HG03175 (cell line): ENCODE measurements around the gene MYO1D.
A peak's percentile ranks its signal among the peaks of the same experiment; 100 is the strongest.

Source experiments
- ATAC-seq: cut with Tn5 transposase; IDR thresholded peaks from one replicate; pipeline ENCODE4 v1.9.1; 2021; ENCODE audit warnings: mild to moderate bottlenecking, moderate library complexity; ENCODE audit not compliant: unreplicated experiment

The MYO1D gene

DNA sequence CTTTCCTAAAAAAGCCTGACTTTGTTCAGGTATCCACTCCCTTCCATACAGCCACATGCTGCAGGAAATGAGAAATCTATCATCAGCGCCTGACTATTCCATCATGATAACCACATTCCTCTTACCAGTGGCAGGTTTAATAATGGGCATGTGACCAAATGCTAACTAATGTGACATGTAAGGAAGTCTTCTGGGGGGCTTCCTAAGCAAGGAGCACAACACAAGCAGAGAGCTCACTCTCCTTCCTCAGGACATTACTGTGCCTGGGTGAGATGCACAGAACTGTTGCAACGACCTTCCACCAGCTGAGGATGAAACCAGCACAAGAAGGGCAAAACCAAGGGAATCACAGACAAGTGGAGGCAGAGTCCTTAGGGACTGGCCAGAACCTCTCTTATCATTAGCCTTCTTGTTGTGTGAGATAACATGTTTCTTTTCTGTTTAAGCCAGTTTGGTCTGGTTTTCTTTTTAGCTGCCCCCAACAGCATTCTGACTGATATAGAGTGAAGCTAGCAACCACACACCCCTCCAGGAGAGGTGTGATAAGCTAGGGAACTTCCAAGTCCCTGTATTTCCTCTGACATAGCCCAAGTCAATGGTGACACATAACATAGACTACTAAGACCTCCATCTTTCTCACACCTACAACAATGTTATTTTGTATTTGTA is 16.9 kb downstream of the MYO1D start:
- ATAC-seq, result no peak

DNA sequence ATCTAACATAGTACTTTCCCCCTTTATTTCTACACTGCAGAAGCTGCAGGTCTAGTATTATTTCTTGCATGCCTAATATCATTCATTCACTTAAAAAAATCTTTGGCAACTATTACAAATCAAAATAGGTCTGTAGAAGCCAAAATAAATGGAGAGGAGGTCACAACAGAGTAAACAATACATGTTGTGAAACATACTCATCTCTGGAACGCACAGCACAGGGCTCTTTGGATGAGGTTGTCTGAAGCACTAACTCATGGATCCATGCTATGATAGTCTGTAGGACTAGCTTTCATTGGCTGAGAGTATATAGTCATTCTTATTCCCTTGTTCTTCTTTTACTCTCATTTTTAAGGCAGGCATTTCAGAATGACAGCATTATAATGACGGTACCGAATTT is 21.3 kb downstream of the MYO1D start:
- no peak for ATAC-seq

DNA sequence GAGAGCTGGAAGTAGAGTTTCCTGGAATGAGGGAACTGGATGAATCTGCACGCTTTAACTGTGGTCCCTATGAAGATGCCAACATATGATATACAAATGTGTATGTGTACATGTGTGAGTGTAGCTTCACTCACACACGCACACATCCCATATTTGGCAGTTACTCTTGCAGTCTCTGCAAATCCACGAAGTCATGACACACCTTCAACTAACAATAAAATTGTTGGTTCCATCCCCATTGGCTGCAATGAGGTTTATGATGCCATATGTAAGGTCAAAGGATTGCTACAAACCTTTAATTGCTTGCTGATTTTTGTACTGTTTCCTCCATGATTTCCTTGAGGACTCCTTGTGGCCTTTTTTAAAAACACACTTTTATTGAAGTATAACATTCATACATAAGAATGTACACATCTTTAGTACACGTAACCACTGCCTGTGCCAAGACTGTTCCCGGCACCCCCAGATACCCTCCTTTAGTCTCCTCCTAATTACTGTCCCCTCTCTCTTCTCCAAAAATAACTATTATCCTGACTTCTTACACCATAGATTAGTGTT is 22.0 kb downstream of the MYO1D start:
- ATAC-seq, result no peak

DNA sequence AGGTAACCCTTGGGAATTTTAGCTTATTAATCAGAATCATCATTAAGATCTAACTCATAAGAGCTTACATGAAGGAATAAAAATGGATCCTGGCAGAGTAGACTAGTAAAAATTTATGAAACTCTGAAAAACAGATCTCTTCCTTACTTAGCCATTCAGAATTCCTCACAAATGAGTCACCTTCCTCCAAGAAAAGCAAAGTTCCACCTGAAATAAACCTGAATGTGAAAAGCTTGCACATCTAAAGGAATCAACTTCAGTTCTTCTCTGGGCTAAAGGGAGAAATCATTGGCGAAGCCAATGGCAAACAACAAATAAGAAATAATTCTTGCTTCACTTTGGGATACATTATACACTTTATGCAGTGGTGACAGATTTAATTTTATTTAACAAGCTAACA is 22.7 kb downstream of the MYO1D start:
- ATAC-seq, result no peak

DNA sequence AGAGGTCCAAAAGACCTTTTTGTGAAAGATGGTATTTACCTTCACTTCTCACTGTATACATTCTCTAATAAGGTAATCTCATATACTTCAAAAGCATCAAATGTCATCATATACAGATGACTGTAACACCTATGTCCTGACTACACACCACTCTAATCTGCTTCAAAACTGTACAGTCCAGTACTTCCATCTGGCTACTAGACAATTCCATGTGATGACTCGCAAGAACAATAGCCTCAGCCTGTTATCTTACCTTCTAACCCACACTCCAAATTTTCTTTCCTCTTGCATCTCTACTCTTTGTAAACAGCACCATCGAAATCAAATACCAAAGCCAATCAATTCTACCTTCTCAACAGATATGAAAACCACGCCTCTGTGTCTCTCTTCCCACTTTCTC is 24.1 kb downstream of the MYO1D start:
- no peak for ATAC-seq

DNA sequence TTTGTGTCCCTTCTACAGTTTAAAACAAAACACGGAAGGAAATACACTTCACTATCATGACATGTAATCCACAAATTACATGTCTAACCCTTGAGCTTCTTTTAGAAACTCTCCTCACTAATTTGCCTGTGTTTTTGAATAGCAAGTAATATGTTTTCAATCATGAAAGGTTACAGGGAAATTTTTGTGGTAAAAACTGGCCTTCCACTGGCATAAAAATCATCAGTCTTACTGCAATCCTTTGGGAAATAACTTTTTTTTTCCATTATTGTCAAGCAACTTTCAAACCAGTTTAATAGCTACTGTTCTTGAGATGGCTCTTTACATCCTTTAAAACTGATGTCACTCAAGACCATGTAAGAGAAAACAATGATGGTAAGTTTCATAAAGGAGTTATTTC is 27.0 kb downstream of the MYO1D start:
- no peak for ATAC-seq

DNA sequence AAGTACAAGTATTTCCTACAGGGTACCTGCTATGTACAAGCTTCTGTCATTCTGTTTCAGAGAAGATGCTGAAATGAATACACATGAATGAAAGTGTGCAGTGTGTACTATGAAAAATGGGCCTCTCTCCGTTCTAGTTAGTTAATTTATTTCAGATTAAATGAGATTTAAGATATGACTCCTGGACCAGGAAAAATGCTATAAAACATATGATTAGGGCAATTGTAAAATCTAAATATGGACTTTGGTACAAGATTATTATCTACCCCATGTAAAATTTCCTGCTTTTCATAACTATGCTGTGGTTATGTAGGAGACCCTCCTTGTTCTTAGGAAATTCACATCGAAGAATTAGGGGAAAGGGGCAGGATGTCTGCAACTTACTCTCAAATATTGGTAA is 28.9 kb downstream of the MYO1D start:
- ATAC-seq, result no peak

DNA sequence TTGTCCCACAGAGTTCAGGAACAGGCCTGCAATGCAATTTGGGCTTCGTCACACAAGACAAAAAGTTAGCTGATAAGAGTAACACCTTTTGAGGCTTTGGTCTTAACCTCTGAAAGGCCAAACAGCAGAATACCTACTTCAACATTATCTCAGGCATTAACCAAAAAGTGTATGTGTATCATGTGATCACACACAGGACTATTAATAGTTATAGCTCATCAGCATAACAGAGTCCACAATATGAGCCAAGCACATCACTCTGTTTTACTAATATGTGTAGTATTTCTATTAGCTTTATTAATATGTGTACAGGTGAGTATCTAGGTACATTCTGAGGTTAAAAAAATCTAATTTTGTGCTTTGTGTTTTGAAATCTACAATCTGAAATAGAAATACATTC is 30.8 kb downstream of the MYO1D start:
- ATAC-seq, result no peak

DNA sequence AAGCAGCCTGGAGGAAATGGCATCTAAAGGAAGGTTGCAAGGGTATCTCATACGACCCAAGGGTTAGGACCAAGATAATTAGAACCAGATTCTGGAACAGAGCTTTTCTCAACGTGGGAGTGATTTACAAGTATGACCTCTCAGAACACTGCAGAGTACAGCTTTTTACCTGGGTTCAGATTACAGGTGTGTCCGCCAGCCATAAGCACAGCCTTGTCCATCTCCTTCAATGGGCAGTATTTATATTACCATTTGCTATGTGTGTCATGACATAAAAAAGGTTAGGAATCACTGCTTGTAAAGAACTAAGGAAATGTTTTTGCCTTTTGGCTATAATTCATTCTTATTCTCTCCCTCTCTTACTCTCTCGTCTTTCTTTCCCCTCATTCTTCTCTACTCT is 36.7 kb downstream of the MYO1D start:
- ATAC-seq, result no peak

DNA sequence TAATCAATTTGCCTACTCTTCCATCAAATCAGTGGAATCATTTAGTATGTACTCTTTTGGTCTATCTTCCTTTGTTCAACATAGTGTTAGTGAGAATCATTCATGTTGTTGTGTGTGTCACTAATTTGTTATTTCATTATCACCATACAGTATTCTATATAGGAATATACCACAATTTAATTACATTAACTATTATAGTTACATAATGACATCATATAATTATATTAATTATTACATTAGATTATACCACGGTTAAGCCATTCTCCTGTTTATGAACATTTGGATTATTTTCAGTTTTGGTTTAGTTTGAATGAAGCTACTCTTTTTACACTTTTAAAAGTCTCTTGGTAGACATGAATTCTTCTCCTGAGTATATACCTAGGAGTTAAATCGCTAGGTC is 40.4 kb downstream of the MYO1D start:
- no peak for ATAC-seq

DNA sequence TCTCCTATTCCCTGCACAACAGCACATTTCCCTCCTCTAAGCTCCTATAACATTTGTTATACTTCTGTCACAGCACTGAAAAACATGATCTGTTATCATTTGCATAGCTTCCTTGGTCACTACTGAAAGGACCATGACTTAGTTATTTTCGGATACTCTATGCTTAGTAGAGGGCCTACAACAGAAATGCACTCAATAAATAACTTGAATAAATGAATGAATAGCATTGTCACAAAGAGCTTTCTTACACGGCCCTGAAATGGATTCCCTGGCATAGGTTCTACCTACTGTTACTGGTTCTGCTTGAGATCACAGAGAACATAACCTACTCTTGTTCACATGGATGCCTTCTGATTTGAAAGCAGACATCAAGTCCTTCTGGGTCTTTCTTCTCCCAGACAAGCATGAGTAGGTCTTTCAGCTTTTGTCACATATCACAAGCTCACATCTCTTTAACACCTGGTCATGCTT is 41.6 kb downstream of the MYO1D start:
- ATAC-seq, result peak; percentile 64

DNA sequence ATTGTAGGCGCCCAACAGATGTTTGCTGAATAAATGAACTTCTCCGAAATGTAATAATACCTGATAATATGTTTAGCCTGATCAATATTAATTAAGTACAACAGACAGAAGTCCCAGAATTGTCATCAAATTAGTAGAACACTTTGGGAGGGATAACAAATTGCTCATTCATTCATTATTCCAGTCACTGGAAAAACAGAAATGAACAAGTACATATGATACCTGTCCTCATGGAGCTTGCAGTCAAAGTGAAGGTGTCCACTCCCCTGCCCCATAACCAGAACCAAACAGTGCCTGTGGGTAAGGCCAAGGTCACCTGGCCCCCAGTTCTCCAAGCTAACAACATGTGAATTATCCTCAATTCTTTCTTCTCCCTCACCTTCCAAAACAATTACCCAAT is 42.8 kb downstream of the MYO1D start:
- ATAC-seq, result no peak

DNA sequence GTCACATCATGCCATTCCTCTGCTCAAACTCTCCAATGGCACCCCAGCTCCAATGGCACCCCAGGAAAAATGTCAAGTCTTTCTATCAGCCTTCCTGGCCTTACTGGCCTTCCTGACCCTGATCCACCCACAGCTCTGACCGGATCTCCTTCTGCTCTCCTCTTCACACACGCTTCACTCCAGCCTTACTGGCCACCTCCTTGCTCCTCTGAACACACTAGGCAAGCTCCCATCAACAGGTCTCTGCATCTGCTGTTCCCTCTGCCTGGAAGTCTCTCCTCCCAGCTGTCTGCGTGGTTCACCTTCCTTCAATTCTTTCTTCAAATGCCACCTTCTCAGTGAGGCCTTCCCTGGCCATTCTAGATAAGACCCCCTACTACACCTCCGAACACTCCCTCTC is 43.4 kb downstream of the MYO1D start:
- ATAC-seq, result no peak

DNA sequence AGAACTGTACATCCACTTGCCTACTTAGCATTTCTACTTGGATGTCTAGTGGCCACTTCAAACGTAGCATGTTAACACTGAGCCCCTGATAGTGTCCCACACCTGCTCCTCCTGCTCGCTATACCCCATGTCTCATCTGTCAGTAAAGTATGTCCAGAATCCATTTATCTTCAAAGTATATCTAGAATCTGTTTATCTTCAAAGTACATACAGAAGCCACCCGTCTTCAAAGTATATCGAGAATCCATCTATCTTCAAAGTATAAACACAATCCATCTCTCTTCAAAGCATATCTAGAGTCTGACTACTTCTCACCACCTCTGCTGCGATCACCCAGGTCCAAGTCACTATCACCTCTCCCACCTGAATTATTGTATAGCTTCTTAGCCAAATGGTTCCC is 43.8 kb downstream of the MYO1D start:
- no peak for ATAC-seq

DNA sequence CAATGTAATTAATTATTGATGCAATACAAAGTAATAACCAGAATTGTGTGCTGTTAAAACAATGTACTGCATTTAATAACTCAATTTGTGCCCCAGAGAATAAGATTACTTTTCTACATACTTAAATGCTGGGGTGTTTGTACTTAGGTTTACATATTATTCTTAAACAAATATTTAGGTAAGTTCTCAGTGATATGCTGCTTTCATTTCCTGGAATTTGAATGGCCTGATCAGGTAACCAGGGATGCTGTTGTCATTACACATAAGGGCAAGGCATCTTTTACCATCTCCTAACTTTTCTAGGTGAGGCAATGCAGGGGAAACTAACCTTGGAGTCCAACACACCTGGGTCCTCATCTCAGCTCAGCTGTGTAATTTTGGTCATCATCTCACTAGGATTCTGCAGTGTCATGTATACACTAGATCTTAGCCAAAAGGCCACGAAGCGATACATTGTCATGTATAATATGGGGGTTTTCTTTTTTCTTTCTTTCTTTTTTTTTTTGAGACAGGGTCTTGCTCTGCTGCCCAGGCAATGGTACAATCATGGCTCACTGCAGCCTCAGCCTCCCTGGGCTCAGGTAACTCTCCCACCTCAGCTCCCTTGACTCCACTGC is 45.2 kb downstream of the MYO1D start:
- no peak for ATAC-seq

DNA sequence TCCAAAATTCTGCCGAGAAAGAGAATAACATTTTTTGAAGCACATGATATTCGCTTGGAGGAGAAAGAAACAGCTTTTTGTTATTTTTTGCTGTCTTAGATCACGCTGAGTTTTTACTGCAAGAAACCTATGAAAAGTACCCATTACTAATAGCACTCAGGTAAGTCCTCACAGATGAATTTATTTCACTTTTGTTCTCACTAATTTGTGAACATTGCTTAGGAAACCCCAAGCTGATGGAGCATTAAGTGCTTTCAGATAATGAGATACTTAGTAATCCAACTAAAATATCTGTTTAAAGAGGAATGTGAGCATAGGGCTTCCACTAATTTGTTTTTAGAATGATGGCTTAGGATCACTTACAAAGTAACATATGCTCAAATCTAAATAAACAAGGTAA is 45.7 kb downstream of the MYO1D start:
- ATAC-seq, result no peak

DNA sequence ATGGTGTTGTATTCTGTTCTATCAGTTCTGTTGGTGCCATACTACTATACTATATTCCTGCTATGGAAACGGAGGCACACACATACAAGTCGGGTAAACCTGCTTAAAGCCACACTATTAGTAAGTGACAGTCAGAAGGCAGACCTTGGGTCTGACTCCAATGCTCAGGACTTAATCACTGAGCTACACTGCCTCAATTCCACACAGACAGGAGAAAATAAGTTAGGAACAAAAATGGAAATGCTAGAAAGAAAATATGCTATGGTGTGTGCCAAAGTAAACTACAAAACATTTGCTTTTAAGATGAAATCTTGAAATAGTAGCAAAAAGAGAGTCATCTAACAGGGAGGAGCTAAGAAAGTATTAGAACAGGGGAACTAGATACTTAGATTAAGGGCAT is 48.1 kb downstream of the MYO1D start:
- peak; percentile 3 for ATAC-seq

DNA sequence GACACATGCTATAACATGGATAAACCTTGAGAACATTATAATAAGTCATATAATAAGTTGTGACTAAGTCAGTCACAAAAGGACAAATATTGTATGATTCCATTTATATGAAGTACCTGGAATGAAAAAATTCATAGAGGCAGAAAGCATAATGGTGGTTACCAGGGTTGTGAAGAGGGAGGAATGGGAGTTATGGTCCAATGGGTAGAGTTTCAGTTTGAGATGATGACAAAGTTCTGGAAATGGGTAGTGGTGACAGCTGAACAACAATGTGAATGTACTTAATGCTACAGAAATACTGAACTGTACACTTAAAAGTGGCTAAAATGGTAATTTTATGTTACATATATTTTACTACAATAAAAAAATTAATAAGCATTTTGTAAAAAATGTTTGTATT is 49.7 kb downstream of the MYO1D start:
- no peak for ATAC-seq

DNA sequence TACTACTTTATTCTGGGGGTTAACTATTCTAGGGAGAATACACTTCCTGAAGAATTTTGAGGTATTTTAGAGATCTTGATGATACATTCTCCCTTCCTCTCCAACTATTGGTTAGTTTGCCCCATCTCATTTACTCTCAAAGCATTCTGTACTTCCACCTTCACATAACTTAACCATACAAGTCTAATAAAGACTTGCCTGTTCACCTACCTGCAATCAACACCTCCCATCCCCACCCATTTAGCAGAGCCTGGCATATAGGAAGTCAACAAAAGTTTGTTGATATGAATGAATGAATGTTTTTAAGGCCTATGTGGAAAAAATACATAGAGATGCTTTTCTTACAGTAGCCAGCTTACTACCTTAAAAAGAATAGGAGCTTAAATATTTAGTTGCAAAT is 50.8 kb downstream of the MYO1D start:
- no peak for ATAC-seq

DNA sequence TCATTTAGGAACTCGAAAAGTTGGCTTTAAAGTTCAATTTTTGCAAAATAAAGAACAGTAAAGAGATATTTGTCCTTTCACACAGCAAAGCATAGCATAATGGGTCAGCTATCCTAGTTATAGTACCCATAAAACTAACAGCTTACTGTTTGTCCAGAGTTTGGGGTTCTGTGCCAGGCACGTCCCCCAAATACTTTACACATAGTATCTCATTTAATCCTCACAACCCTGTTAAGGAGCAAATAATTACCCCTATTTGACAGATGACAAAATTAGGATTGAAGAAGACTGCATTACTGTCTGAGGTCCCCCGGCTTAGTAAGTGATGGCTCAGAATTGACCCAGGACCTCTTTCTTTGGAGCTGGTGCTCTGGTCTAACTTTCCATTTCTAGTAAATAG is 52.6 kb downstream of the MYO1D start:
- no peak for ATAC-seq

DNA sequence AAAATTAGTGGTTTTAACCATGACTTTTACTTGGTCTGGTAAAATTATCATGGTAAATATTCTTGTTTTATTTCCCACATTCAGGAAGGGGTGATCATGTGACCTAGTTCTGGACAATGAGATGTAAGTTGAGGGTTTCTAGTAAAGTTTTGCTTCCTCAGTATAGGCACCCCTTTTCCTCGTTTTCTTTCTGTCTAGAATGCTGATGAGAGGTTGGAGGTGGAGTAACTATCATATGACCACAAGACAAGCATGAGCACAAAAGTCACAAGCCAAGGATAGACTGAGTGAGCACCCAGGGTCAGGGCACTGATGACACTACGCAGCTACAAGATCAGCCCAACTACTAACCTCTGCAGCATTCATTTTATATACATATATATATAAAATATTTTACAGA is 53.9 kb downstream of the MYO1D start:
- no peak for ATAC-seq
